HFF-Myc (cell line): Measurements from ENCODE around the gene CATSPERZ.

Experiments used
- DNase-seq: peaks from one replicate; pipeline ENCODE4 v3.0.0-alpha.2; 2011; ENCODE audit warnings: low read depth; ENCODE audit errors: extremely low read depth
- H3K4me3 ChIP-seq: replicated peaks from 2 replicates; pipeline ENCODE4 v1.5.1; 2011; ENCODE audit warnings: low read depth, mild to moderate bottlenecking, control low read depth, low read length
- TF ChIP-seq, protein P1 (sequence below): IDR thresholded peaks from 2 replicates; pipeline ENCODE4 v1.5.1; 2012; ENCODE audit warnings: mild to moderate bottlenecking, low read depth, low read length, control low read depth; ENCODE audit errors: missing control alignments

The CATSPERZ gene

GRCh38 chr11:64317961-64318765 lies 18.0 kb downstream of the CATSPERZ start, which contains the start of gene PRDX5:
TSS of gene PRDX5 (plus strand) at chr11:64318121. CDS start at chr11:64318216, 95 bp downstream.
- peak; percentile 82 for DNase-seq
- H3K4me3 ChIP-seq, result peak within 1 kb of the TSS; percentile 92
- TF ChIP-seq, protein P1, sequence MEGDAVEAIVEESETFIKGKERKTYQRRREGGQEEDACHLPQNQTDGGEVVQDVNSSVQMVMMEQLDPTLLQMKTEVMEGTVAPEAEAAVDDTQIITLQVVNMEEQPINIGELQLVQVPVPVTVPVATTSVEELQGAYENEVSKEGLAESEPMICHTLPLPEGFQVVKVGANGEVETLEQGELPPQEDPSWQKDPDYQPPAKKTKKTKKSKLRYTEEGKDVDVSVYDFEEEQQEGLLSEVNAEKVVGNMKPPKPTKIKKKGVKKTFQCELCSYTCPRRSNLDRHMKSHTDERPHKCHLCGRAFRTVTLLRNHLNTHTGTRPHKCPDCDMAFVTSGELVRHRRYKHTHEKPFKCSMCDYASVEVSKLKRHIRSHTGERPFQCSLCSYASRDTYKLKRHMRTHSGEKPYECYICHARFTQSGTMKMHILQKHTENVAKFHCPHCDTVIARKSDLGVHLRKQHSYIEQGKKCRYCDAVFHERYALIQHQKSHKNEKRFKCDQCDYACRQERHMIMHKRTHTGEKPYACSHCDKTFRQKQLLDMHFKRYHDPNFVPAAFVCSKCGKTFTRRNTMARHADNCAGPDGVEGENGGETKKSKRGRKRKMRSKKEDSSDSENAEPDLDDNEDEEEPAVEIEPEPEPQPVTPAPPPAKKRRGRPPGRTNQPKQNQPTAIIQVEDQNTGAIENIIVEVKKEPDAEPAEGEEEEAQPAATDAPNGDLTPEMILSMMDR, result peak; percentile 11

DNA sequence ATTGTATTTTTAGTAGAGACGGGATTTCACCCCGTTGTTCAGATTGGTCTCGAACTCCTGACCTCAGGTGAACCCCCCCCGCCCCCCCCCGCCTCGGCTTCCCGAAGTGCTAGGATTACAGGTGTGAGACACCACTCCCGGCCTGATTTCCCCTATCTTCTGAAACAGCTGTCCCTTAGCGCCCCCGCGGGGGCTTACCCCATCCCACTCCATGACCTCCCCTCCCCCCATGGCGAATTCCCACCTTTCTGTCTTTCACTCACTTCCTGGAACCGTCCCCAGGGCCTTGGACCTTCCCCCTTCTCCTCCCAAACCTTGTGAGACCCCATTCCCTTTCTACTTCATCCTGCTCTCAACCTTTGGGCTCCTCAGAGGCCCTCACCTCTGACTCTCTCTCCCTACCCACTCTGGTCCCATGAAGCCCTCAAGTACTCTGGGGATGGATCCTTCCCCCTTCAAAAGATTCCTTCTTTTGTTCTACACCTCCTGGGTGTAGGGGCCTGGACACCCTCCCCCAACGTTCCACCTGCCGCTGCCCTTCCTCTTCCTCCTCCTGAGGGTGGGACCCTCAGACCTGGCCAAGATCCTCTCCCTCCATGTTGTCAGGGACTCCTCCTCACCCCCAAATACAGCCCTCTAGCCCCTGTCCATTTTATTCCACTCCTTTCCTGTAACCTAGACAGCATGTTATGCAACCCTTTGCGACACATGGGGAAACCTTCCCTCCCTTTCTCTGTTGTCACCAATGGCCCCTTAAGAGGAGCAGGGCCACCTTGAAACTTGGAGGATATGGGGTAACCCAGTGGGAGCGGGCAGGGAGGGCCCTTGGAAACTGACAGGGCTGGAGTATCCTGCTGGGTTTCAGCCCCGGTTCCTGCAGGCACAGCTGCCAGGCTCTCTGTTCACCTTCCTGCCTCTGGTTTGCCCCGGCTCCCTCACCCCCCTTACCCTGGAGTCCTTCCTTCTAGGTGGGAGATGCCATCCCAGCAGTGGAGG lies 18.9 kb downstream of the CATSPERZ start:
- TF ChIP-seq, protein P1, result no peak
- DNase-seq, result no peak
- H3K4me3 ChIP-seq, result peak overlapping the region; percentile 92

GRCh38 chr11:64320556-64320955 lies 20.4 kb downstream of the CATSPERZ start:
- TF ChIP-seq, protein P1, result no peak
- no peak overlapping the region for H3K4me3 ChIP-seq
- no peak for DNase-seq

GRCh38 chr11:64321026-64321425 lies 20.9 kb downstream of the CATSPERZ start:
- H3K4me3 ChIP-seq, result no peak overlapping the region
- TF ChIP-seq, protein P1, result no peak
- no peak for DNase-seq

DNA sequence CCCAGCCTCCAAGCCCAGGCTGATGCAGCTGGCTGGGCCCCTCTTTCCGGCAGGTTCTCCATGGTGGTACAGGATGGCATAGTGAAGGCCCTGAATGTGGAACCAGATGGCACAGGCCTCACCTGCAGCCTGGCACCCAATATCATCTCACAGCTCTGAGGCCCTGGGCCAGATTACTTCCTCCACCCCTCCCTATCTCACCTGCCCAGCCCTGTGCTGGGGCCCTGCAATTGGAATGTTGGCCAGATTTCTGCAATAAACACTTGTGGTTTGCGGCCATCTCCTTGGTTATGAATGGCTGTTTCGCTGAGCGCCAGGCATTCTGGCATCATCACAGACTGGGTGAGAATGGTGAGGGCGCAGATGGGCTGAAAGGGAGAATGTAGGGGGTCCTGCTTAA lies 21.4 kb downstream of the CATSPERZ start:
- H3K4me3 ChIP-seq, result no peak overlapping the region
- DNase-seq, result no peak
- TF ChIP-seq, protein P1, result no peak

DNA sequence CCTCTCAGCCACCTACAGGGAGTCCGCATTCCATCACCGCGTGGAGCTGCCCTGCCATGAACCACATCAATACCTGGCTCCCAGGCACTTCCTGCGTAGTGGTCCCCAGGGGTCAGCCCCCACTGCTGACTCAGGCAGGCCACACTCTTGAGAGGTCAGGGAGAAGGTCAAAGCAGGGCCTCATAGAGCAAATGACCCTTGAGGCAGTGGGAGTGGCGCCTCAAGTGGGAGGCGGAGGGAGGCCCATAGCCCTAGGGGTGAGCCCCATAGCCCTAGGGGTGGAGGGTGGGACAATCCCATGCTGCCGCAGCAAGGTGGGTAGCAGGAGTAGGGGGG lies 22.7 kb downstream of the CATSPERZ start:
- DNase-seq, result no peak
- H3K4me3 ChIP-seq, result no peak overlapping the region
- TF ChIP-seq, protein P1, result no peak
